A673 (cell line): ENCODE results near the gene FBLN2. TPM values are rescaled to one million over a fixed set of nuclear protein-coding genes. Genes with fewer than 3 reads are reported as not detected.

Experiments
- BruUV-seq: library from RNA; stranded (reverse); fragments of 400-500 nt; replicated peaks from 2 replicates; lab custom pipeline; 2021; lab: Mats Ljungman, UMichigan
- CTCF ChIA-PET: fragments of 300-600 bp; sonication (Branson Sonifier 250); formaldehyde crosslinking; loops from one replicate; lab custom pipeline; 2022; ENCODE audit warnings: antibody characterized with exemption; lab: Charles Lee
- POLR2A ChIA-PET: fragments of 300-600 bp; sonication (Branson Sonifier 250); formaldehyde crosslinking; loops from one replicate; lab custom pipeline; 2022; ENCODE audit warnings: antibody characterized with exemption; ENCODE audit not compliant: low non-redundant PET; lab: Charles Lee
- DNase-seq: peaks from one replicate; pipeline ENCODE4 v3.0.0-alpha.2; 2015; ENCODE audit warnings: low spot score
- H3K27ac ChIP-seq: fragments of 200-600 bp; sonication (generic); 2 replicates; pipeline ENCODE4 v1.5.1; 2016; ENCODE audit warnings: mixed run types, low read depth, mild to moderate bottlenecking, mixed read lengths, antibody characterized with exemption, low read length; ENCODE audit not compliant: poor library complexity, severe bottlenecking
- H3K27me3 ChIP-seq: fragments of 200-600 bp; sonication (generic); replicated peaks from 2 replicates; pipeline ENCODE4 v1.6.1; 2017; ENCODE audit warnings: mixed run types, low read depth, mild to moderate bottlenecking, mixed read lengths, antibody characterized with exemption, low read length; ENCODE audit not compliant: insufficient read depth, poor library complexity
- H3K36me3 ChIP-seq: fragments of 200-600 bp; sonication (generic); 2 replicates; pipeline ENCODE4 v1.6.1; 2016; ENCODE audit warnings: mixed run types, mild to moderate bottlenecking, mixed read lengths, antibody characterized with exemption, low read length; ENCODE audit not compliant: insufficient read depth, poor library complexity, severe bottlenecking
- H3K4me1 ChIP-seq: fragments of 200-600 bp; sonication (generic); 2 replicates; pipeline ENCODE4 v1.6.1; 2017; ENCODE audit warnings: mixed run types, mild to moderate bottlenecking, mixed read lengths, antibody characterized with exemption, low read length; ENCODE audit not compliant: insufficient read depth, poor library complexity, severe bottlenecking
- H3K4me3 ChIP-seq: fragments of 200-600 bp; sonication (generic); 2 replicates; pipeline ENCODE4 v1.5.1; 2016; ENCODE audit warnings: low read depth, mixed run types, mild to moderate bottlenecking, mixed read lengths, low read length; ENCODE audit not compliant: poor library complexity, severe bottlenecking
- H3K9me3 ChIP-seq: fragments of 200-600 bp; sonication (generic); 2 replicates; pipeline ENCODE4 v1.6.1; 2016; ENCODE audit warnings: mixed run types, low read depth, mild to moderate bottlenecking, mixed read lengths, antibody characterized with exemption, low read length; ENCODE audit not compliant: poor library complexity, severe bottlenecking
- EZH2 ChIP-seq: fragments of 200-600 bp; sonication (generic); IDR thresholded peaks from 2 replicates; pipeline ENCODE4 v1.6.1; 2017; ENCODE audit warnings: borderline replicate concordance, low read depth, mild to moderate bottlenecking, mixed read lengths, antibody characterized with exemption, low read length; ENCODE audit not compliant: poor library complexity, severe bottlenecking
- intact Hi-C: fragments of 100-400 bp; cut with micrococcal nuclease; formaldehyde crosslinking; loops from one replicate; pipeline ENCODE4 v1.10.0; 2022; ENCODE audit not compliant: unreplicated experiment
- total RNA-seq: library from RNA; stranded (reverse); gene quantifications from 2 replicates; pipeline ENCODE4 v1.2.3, GENCODE V29; 2021
- TF ChIP-seq, protein P1 (sequence below): fragments of 300-800, 200-600 bp; sonication (generic); conservative IDR thresholded peaks from 2 replicates; pipeline ENCODE4 v1.5.1; 2017; ENCODE audit warnings: low read depth, mild to moderate bottlenecking, antibody characterized with exemption, low read length, moderate library complexity, mixed read lengths

Gene FBLN2
- total RNA-seq, 1 experiment from 2014 or later = 0.71 TPM

DNA sequence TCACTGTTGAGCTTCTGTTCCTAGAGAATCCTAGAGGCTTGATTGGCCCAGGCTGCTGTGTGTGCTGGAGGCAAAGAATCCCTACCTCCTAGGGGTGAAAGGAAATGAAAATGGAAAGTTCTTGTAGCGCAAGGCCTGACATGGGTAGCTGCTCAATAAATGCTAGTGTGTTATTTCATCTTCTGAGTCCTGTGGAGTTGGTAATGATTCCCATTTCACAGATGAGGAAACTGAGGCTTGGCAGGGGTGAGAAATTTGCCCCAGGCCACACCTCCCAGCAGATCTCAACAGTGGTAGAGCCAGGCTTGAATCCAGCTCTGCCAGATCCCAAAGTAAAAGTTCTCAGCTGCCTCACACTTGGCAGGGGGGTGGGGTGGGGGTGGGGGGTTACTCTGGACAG lies 42.7 kb upstream of the FBLN2 start:
- intact Hi-C loops = no loop called here
- no peak overlapping the region for H3K27ac ChIP-seq
- no peak overlapping the region for H3K4me3 ChIP-seq
- no peak for DNase-seq
- TF ChIP-seq, protein P1, sequence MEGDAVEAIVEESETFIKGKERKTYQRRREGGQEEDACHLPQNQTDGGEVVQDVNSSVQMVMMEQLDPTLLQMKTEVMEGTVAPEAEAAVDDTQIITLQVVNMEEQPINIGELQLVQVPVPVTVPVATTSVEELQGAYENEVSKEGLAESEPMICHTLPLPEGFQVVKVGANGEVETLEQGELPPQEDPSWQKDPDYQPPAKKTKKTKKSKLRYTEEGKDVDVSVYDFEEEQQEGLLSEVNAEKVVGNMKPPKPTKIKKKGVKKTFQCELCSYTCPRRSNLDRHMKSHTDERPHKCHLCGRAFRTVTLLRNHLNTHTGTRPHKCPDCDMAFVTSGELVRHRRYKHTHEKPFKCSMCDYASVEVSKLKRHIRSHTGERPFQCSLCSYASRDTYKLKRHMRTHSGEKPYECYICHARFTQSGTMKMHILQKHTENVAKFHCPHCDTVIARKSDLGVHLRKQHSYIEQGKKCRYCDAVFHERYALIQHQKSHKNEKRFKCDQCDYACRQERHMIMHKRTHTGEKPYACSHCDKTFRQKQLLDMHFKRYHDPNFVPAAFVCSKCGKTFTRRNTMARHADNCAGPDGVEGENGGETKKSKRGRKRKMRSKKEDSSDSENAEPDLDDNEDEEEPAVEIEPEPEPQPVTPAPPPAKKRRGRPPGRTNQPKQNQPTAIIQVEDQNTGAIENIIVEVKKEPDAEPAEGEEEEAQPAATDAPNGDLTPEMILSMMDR = no peak
- no peak for TF ChIP-seq EZH2
- no peaks in the 10 kb centered on the region for H3K9me3 ChIP-seq
- H3K27me3 ChIP-seq = no peaks in the 10 kb centered on the region
- no TSS peak for BruUV-seq
- POLR2A ChIA-PET = no interaction called here
- CTCF ChIA-PET = no interaction called here
- no peaks in the 10 kb centered on the region for H3K36me3 ChIP-seq
- no peaks in the 10 kb centered on the region for H3K4me1 ChIP-seq

DNA sequence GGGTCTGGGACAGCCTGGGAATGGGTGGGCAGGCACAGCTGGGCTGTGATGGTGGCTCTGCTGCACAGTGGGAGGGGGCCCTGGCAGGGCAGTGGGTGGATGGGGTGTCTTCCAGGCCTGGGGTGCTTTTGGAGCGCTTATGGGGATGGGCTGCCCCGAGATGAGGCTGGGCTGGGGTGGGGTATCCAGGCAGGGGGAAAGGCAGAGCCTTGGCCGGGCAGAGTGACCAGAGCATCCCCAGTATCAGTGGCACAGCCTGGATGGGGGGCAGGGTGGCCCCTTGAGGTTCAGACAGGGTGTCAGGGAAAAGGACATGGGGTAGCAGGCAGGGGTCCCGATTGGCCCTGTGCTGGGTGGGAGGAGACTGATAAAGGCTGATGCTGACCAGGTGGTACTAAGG lies 42.2 kb upstream of the FBLN2 start:
- Histone ChIP-seq H3K9me3 (no peaks in the 10 kb centered on the region), H3K36me3 (no peaks in the 10 kb centered on the region), H3K27ac (no peak overlapping the region), H3K4me1 (no peaks in the 10 kb centered on the region), H3K4me3 (no peak overlapping the region), H3K27me3 (no peaks in the 10 kb centered on the region)
- no peak for DNase-seq
- ChIA-PET CTCF (no interaction called here), POLR2A (no interaction called here)
- no TSS peak for BruUV-seq
- TF ChIP-seq, protein P1 = no peak
- TF ChIP-seq EZH2 = no peak
- intact Hi-C loops = no loop called here

DNA sequence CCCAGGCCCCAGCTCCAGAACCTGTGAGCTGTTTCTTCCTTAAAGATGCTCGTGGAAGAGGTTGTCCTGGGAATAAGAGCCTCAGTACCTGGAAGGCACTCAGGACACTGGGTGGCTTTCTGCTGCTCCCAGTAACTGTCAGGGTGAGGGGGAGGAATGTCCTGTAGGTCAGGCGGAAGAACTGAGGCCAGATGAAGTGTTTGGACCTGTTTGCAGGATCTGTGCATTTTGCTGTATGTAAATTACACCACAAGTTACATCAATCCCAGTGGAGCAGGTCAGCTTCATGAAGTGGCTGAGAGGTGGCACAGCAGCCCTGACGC lies 41.7 kb upstream of the FBLN2 start:
- POLR2A ChIA-PET = no interaction called here
- no peaks in the 10 kb centered on the region for H3K36me3 ChIP-seq
- intact Hi-C loops = no loop called here
- H3K27me3 ChIP-seq = no peaks in the 10 kb centered on the region
- no peaks in the 10 kb centered on the region for H3K4me1 ChIP-seq
- H3K4me3 ChIP-seq = no peak overlapping the region
- CTCF ChIA-PET = no interaction called here
- TF ChIP-seq, protein P1 = no peak
- TF ChIP-seq EZH2 = no peak
- DNase-seq = no peak
- no TSS peak for BruUV-seq
- no peak overlapping the region for H3K27ac ChIP-seq
- no peaks in the 10 kb centered on the region for H3K9me3 ChIP-seq
